Thyroid gland (tissue), 4 donors: Measurements from ENCODE around the gene CLEC19A. TPM values are rescaled to one million over a fixed set of nuclear protein-coding genes. Genes with fewer than 3 reads are reported as not detected.

ENCODE experiments used
- DNase-seq, 2 donors: peaks; one replicate each; pipeline ENCODE4 v3.0.0-alpha.2; 2019
- H3K27ac ChIP-seq, 3 donors: fragments of 200-600 bp; sonication (generic); 1 replicate in 2 of 3; 2 replicates in 1 of 3; pipeline ENCODE4 v1.5.1; 2016 to 2019; ENCODE audit warnings: mild to moderate bottlenecking in 1 of 3, moderate library complexity in 1 of 3
- H3K27me3 ChIP-seq: fragments of 200-600 bp; sonication (generic); one replicate; pipeline ENCODE4 v1.5.1; 2019
- H3K36me3 ChIP-seq, 2 donors: fragments of 200-600 bp; sonication (generic); one replicate each; pipeline ENCODE4 v1.5.1; 2016 to 2019
- H3K4me1 ChIP-seq, 2 donors: fragments of 200-600 bp; sonication (generic); one replicate each; pipeline ENCODE4 v1.5.1; 2017 to 2019
- H3K4me3 ChIP-seq, 3 donors: fragments of 200-600 bp; sonication (generic); replicated peaks in 1 of 3; 1 replicate in 2 of 3; 2 replicates in 1 of 3; pipeline ENCODE4 v1.5.1; 2016; ENCODE audit warnings: mild to moderate bottlenecking in 1 of 3
- H3K9me3 ChIP-seq: fragments of 200-600 bp; sonication (generic); one replicate; pipeline ENCODE4 v1.5.1; 2017
- CTCF ChIP-seq, 6 experiments: fragments of 200-600 bp in 3 of 6; fragments of 450-650 bp in 3 of 6; sonication (generic) in 3 of 6; IDR thresholded peaks; one replicate each; pipeline ENCODE4 v1.5.1; 2016 to 2019; ENCODE audit warnings: antibody characterized with exemption in 6 of 6, mild to moderate bottlenecking in 2 of 6, inconsistent platforms in 1 of 6, moderate library complexity in 1 of 6
- POLR2A ChIP-seq, 2 donors: fragments of 450-650 bp; IDR thresholded peaks; one replicate each; pipeline ENCODE4 v1.6.1; 2017; ENCODE audit warnings: antibody characterized with exemption in 2 of 2, mild to moderate bottlenecking in 2 of 2, moderate library complexity in 1 of 2
- WGBS, 2 donors: methylation state at CpG; one replicate each; pipeline ENCODE4 v1.1.5; 2017; 5-methylcytosine and 5-hydroxymethylcytosine counted together
- intact Hi-C: fragments of 100-400 bp; cut with DNase I; formaldehyde crosslinking; loops from one replicate; pipeline ENCODE4 v1.15.1; 2023
- total RNA-seq, 4 donors: library from RNA; depleted of rRNA; stranded (reverse); fragments of >200 nt; gene quantifications; one replicate each; pipeline ENCODE4 v1.2.3, GENCODE V29; 2016

The CLEC19A gene
- total RNA-seq, 4 donors from 2014 or later, result not detected

- Histone ChIP-seq H3K27me3 (no peaks in the 10 kb centered on the region), H3K4me1 (no peaks in the 10 kb centered on the region), H3K36me3 (no peaks in the 10 kb centered on the region), H3K4me3 (no peak overlapping the region), H3K9me3 (no peaks in the 10 kb centered on the region), H3K27ac (no peak overlapping the region)
- no peak for DNase-seq
- intact Hi-C loops, result no loop called here
- no peak for TF ChIP-seq CTCF (IDR thresholded peaks at IDR 0.05)
- TF ChIP-seq POLR2A (IDR thresholded peaks at IDR 0.05), result no peak
- 48 to 73% methylated on average over 2 of the region's 2 CpGs for WGBS, 2 donors
These were observed 9.9 kb downstream of the CLEC19A start for GRCh38 chr16:19295393-19295792.

GRCh38 chr16:19297454-19297853 is 11.9 kb downstream of the CLEC19A start:
- H3K27ac ChIP-seq, result no peak overlapping the region
- H3K4me1 ChIP-seq, result no peaks in the 10 kb centered on the region
- no peaks in the 10 kb centered on the region for H3K27me3 ChIP-seq
- DNase-seq, result no peak
- 84 to 91% methylated on average over 1 of the region's 1 CpG for WGBS, 2 donors
- no peaks in the 10 kb centered on the region for H3K9me3 ChIP-seq
- intact Hi-C loops, result no loop called here
- TF ChIP-seq CTCF (IDR thresholded peaks at IDR 0.05) (no peak), POLR2A (IDR thresholded peaks at IDR 0.05) (no peak)
- H3K36me3 ChIP-seq, result no peaks in the 10 kb centered on the region
- H3K4me3 ChIP-seq, result no peak overlapping the region

- H3K36me3 ChIP-seq, result no peaks in the 10 kb centered on the region
- intact Hi-C loops, result no loop called here
- WGBS, 2 donors, result 59 to 62% methylated on average over 2 of the region's 2 CpGs
- H3K4me3 ChIP-seq, result no peak overlapping the region
- no peaks in the 10 kb centered on the region for H3K27me3 ChIP-seq
- H3K4me1 ChIP-seq, result no peaks in the 10 kb centered on the region
- TF ChIP-seq POLR2A (IDR thresholded peaks at IDR 0.05), result no peak
- TF ChIP-seq CTCF (IDR thresholded peaks at IDR 0.05), result no peak
- no peaks in the 10 kb centered on the region for H3K9me3 ChIP-seq
- DNase-seq, result no peak
- H3K27ac ChIP-seq, result no peak overlapping the region
These were observed 14.0 kb downstream of the CLEC19A start for GRCh38 chr16:19299565-19299964.

GRCh38 chr16:19301931-19302330 is 16.4 kb downstream of the CLEC19A start:
- Histone ChIP-seq H3K9me3 (no peaks in the 10 kb centered on the region), H3K27ac (no peak overlapping the region), H3K4me3 (no peak overlapping the region), H3K4me1 (no peaks in the 10 kb centered on the region), H3K27me3 (no peaks in the 10 kb centered on the region), H3K36me3 (no peaks in the 10 kb centered on the region)
- 0 to 41% methylated on average over 1 of the region's 1 CpG for WGBS, 2 donors
- TF ChIP-seq POLR2A (IDR thresholded peaks at IDR 0.05) (no peak), CTCF (IDR thresholded peaks at IDR 0.05) (no peak)
- DNase-seq, result no peak
- intact Hi-C loops, result no loop called here

GRCh38 chr16:19304750-19305149 is 19.2 kb downstream of the CLEC19A start:
- H3K4me3 ChIP-seq, result no peak overlapping the region
- no peak overlapping the region for H3K27ac ChIP-seq
- WGBS, 2 donors, result 41 to 50% methylated on average over 2 of the region's 2 CpGs
- no peaks in the 10 kb centered on the region for H3K36me3 ChIP-seq
- intact Hi-C loops, result no loop called here
- no peaks in the 10 kb centered on the region for H3K27me3 ChIP-seq
- no peak for DNase-seq
- TF ChIP-seq CTCF (IDR thresholded peaks at IDR 0.05) (no peak), POLR2A (IDR thresholded peaks at IDR 0.05) (no peak)
- H3K4me1 ChIP-seq, result no peaks in the 10 kb centered on the region
- no peaks in the 10 kb centered on the region for H3K9me3 ChIP-seq
